ENCODE data around the gene SUMF1. TPM values are rescaled to one million over a fixed set of nuclear protein-coding genes. Genes with fewer than 3 reads are reported as not detected.

The SUMF1 gene
- total and polyA plus RNA-seq, 4 donors, result 13.0 to 34.2 (median 23.5) TPM

GRCh38 chr3:4311496-4311895 is 155.6 kb downstream of the SUMF1 start:
- H3K9ac ChIP-seq (ENCODE audit: low read depth in 1 of 2, low read length in 2 of 2), result no peak overlapping the region
- H3K4me1 ChIP-seq (ENCODE audit: control insufficient read depth in 4 of 4, insufficient read depth in 4 of 4, low read length in 3 of 4), result peaks cover 0 to 3% (median 1%) of the 10 kb centered on the region in 4 donors
- no peaks in the 10 kb centered on the region for H3K27me3 ChIP-seq (ENCODE audit: control insufficient read depth in 4 of 4, insufficient read depth in 4 of 4, low read length in 3 of 4)
- no peak for TF ChIP-seq JUND (IDR thresholded peaks at IDR 0.05)
- H3K36me3 ChIP-seq (ENCODE audit: control insufficient read depth in 4 of 4, insufficient read depth in 3 of 4, low read depth in 1 of 4, low read length in 3 of 4), result peaks cover 0 to 2% (median 0%) of the 10 kb centered on the region in 4 donors
- H3K9me3 ChIP-seq (ENCODE audit: control insufficient read depth in 4 of 4, low read length in 3 of 4), result no peaks in the 10 kb centered on the region
- DNase-seq (ENCODE audit: low spot score), result no peak
- H3K27ac ChIP-seq (ENCODE audit: low read depth in 1 of 2, low read length in 2 of 2), result no peak overlapping the region
- H3K4me3 ChIP-seq (ENCODE audit: low read depth in 1 of 3, low read length in 3 of 3), result no peak overlapping the region

Other genes starting within 250 kb of the SUMF1 start
- 1 to 10 TPM; 7.1 to 9.7 TPM for gene SETMAR, start 163.9 kb downstream of the SUMF1 start, total RNA-seq
- 1 to 10 TPM; 4.5 TPM for gene SETMAR, start 163.9 kb downstream of the SUMF1 start, polyA plus RNA-seq
- 10 to 100 TPM; 11.5 to 39.4 TPM for gene ITPR1, start 26.1 kb upstream of the SUMF1 start, total RNA-seq
- gene ITPR1, start 26.1 kb upstream of the SUMF1 start, polyA plus RNA-seq, result 1 to 10 TPM; 3.7 to 4.9 TPM